Measurements from ENCODE around the gene KLHL33.

The KLHL33 gene

DNA sequence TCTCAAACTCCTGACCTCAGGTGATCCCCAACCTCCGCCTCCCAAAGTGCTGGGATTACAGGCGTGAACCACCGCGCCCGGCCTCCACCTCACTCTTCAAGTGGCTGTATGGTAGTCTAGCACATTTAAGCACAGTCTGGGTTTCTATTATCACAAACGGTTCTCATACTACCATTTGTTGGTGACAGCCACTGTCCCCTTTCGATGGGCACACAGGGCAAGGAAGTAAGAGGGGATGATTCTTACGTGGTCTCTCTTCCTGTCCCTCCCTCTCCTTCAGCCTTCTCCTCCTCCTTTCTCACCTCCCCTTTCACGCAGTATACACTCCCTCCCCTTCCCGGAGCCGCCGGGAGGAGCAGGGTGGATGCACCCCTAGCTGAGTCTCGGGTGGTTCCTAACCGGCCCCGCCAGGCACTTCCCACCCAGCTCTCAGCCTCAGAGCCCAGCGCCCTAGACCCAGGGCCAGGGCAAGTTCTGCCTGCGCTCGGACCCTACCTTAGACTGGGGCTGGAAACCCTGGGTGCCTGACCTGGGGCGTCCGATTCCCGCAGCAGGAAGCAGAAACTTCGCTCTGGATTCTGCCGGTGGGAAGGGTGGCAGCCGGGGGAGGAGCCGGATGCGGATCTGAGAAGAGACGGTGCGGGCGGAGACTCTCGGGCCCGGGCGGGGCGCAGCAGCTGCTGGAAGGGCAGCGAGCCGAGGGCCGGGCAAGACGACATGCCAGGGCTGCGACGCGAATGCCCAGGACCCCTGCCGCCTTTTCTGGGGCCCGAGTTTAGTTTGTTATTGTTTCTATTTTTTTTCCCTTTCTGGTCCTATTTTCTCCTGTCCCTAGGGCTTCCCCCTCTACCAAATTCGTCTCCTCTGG, 22.9 kb downstream of the KLHL33 start, which contains the start of gene TEP1:
TSS of gene TEP1 (minus strand) at position 626 of the 868 bp plus-strand sequence. CDS start 5,062 bp downstream, outside the sequence.
- peak; percentile 68 to 89 for DNase-seq

DNA sequence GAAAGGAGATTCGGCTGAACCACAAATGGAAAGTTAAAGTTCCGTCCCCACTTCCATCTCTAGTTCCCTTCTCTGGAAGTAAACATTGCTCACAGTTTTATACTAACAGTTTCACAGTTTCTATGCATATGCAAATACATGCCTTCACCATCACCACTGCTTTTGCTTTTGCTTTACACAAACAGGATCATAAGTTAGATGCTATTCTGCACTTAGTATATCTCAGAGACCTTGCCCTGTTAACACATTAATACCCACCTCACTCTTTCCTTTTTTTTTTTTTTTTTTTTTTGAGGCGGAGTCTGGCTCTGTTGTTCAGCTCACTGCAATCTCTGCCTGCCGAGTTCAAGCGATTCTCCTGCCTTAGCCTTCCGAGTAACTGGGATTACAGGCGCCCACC, 23.6 kb downstream of the KLHL33 start:
- DNase-seq = no peak

DNA sequence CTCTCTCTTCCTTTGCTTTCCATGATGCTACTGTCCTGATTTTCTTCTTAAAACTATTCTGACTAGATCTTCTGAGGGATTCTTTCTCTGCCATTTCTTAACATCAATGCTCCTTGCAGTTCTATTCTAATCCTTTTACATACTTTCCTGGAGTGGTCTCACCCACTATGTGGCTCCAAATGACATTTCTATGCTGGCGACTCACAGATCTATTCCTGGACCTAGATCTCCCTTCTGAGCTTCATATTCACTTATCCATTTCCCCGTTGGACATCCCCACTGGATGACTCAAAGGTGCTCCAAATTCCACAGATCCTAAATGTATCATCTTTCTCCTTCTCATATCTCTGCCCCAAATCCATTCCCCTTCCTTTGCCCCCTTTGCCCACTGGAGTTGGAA, 26.7 kb downstream of the KLHL33 start:
- DNase-seq = no peak

DNA sequence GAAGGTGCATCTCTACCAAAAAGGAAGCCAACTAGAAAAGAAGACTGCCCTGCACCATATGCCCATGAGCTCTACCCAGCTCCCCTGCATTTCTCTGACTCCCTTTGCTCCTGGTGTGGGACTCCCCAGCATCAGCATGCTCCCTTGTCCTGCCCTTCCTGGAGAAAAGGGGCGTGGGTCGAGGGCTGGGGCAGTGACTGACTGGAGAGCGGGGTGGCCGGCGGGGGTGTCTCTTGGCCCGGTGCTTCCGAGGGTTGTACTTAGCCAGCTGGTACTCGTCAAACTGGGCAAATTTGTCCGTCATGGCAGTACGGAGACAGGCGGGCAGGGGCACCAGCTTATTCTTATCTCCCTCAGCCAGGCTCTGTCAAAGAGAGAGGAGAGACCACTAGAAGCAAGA, 32.4 kb downstream of the KLHL33 start:
- no peak for DNase-seq

DNA sequence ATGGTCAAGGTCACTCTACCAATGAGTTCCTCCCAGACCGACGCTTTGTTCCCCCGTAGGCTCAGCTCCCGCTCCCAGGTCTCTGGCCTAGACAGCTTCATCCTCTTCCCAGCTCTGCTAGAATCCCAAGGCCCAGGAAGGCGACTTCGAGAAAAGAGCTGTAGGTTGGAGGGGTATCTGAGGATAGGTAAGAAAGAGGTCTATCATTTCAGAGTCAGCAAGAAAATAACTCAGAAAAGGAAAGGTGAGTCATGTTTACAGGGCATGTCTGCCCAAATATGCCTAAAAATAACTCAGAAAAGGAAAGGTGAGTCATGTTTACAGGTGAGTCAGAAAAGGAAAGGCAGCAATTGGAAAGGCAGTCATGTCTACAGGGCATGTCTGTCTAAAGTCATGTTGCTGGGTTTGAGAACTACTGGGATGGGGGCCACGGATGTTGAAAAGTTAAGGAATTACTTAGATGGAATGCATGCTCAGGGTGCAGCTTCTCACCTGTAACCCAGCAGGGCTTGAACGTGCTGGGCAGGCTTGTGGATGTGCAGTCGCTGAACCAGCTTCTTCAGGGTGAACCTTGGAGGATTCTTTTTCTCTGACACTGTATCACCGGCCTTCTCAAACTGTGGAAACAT, 34.9 kb downstream of the KLHL33 start:
- peak in 1 of 2 experiments; percentile 33 for DNase-seq

DNA sequence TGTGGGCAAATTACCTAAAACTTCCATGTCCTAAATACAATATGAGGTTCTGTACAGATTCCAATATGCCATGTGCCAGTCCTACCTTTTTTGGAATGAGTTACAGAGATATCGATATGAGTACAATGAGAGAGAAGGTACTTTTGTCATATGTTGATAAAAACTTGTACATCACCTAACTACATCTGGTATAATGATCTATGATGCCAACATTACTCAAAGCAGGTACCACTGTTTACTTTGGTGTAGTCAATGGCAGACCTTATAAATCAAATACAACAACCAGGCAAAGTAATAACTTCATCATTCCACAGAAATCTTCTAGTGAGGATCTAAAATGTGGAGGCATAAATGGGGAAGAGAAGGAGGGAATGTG, 35.4 kb downstream of the KLHL33 start:
- no peak for DNase-seq

DNA sequence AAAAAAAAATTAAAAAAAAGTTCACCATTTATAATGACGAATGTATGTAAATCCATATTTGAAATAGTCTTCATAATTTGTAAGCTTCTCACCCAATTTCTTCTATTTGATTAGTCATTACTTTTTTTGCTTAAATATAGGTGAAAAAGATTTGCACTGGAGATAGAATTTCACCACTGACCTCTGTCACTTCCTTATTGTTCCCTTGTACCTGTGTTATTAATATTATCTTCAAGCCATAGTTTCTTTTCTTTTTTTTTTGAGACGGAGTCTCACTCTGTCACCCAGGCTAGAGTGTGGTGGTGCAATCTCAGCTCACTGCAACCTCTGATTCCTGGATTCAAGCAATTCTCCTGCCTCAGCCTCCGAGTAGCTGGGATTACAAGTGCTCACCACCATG, 38.5 kb downstream of the KLHL33 start:
- no peak for DNase-seq

DNA sequence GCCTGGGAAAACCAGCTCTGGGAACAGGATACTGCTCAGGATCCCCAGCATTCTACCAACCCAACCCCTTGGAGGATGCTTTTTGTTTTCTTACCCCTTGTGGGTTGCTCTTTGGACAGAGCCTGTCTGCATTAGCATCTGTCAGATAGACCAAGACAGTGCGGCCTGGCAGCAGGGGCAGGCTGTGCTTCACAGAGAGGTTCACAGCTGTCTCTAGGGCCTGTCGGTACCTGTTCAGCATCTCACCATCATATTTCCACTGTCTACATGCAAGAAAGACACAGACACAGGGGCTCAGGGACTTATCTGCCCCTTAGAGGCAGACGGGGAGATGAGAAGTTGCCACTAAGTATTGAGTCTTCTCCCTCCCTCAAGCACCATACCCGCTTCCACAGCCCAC, 44.5 kb downstream of the KLHL33 start:
- DNase-seq = no peak

DNA sequence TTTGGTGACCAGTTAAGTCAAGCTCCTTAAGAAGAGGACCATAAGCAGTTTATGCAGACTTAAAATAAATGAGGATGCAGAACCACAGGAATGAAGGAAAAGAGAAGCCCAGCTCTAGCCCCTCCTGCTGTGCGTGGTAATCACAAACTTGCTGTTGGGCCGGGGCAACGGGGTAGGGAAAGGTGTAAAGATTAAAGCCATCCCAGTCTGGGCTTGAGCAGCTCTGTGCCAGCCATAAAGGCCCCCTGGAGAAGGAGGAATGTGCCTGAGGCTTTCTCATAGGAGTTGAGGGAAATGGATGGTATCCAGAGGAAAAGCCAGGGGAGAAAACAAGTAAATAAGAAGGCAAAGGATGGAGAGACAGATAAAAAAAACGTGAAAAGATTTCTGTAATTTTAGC, 47.8 kb downstream of the KLHL33 start:
- no peak for DNase-seq

DNA sequence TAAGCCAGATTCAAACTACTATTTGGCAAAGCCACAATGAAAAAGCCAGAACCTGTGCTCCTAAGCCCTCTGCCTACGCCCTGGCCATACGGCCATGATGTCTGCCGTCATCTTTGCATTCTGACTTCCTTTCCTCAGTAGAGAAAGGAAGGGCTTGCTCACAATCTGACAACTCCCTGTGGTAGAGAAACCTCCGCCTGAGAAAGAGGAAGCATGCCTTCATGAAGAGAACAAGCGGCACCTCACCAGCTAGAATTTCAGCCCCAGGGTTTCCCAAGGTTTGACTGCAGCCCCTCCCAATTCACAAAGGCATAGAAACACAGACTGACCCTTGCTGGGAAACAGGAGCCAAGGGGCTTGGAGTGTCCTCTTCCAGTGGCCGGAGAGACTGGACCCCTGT, 48.4 kb downstream of the KLHL33 start:
- DNase-seq = no peak

DNA sequence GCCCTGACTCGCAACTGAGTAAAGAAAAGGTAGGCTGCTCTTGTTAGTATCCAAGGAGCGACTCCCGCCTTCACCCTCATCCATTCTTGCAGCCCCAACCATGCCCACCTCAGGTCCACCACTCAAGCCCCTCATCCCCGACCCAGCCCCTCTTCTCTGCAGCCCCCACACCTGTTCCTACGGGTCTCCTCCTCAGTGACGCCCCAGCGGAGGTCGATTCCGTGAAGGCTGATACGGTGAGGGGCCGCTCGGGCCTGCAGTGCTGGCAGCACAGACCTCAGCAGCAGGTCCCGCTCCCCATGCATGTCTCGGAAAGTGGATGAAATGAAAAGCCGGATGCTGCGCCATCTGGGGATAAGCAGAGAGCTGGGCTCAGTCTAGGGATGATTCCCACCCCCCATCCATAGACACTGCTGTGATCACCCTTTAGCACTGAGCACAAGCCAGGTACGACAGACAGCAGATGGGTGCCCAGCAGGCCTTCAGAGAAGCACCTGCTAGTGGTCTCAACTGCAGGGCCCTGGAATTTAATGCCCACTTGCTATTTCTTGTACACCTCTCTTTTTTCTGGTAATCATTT, 49.6 kb downstream of the KLHL33 start:
- DNase-seq = no peak

DNA sequence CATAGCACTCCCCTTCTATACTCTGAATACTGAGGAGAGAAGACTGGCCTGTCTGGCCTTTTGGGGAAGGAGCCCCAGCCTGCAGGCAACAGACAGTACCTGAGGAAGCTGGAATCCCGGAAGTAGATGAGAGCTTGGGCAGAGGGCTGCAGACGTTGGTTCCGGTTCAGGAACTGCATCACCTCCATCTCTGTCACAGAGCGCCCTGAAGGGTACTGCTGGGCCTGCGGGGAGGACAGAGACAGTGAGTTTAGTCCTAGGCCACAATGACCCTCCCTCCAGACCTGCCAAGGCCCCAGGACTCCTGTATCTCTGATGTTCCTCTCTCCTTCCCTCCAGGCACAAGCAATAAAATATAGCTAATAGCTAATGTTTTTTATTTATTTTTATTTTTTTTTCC, 51.1 kb downstream of the KLHL33 start:
- no peak for DNase-seq

DNA sequence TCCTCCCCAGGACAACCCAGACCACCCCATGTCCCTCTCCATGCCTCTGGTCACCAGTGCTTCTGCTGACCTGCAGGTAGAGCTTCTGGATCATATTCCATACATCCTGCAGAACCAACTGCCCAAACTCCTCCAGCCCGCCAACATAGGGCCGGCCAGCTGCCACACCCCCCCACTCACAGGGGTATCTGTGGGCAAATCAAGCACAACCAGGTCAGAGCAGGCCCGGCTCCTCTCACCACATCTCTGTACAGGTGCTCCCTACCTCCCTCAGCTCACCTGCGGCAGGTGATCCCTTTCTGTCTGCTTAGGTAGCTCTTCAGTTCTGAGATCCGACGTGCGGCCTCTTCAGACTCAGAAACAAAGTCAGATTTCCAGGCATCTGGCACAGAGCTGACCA, 51.6 kb downstream of the KLHL33 start:
- DNase-seq = no peak

DNA sequence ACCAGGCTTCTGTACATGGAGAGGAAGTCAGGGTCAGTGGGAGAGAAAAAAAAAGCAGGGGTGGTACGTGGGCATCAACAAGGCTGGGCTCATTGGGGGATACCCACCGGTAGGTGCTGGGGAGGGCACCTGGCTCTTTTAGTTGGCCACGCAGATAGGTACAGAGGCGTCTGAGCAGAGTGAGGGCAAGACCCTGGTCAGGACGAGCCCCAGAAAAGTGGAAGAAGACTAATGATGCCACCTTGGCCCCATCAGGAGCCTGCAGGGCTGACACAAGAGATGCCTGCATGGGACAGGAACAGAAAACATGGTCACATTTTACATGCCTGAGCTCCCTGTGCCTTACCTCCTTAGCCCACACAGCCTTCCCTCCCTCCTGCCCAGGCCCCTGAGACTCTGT, 52.3 kb downstream of the KLHL33 start:
- DNase-seq = no peak

DNA sequence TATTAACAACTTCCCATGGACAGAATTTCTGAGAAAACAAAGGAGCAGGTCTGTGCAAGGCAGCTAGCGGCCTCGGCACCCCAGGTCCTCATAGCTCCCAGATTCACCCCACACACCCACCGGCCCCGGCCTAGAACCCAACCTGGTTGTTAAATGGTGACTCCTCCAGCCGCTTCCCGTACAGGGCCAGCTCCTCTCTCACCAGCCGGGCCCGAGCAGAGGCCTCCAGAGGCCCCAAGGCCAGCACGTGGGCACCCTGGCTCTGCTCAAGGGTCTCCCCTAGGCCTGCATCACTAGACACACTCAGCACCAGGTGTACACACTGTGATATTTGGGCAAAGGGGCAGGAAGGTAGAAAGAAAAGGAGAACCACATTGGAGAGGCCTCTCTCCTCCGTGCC, 52.9 kb downstream of the KLHL33 start:
- no peak for DNase-seq

DNA sequence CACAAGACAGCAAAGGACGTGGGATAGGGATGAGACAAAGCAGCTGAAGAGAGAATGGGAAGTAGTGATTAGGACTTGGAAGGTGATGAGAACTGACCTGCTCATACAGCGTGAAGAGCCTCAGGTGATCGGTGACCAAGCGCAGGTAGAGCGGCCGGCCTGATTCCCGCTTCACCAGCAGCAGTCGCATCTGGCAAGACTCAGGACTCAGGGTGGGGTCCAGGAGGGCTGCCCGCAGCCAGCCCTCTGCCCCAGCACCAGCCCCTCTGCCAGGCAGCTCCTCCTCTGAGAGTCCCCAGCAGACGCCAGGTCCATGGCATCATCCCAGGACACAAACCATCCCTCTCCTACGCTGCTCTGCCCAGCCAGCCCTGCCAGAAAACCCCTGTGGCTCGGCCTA, 53.4 kb downstream of the KLHL33 start:
- no peak for DNase-seq

DNA sequence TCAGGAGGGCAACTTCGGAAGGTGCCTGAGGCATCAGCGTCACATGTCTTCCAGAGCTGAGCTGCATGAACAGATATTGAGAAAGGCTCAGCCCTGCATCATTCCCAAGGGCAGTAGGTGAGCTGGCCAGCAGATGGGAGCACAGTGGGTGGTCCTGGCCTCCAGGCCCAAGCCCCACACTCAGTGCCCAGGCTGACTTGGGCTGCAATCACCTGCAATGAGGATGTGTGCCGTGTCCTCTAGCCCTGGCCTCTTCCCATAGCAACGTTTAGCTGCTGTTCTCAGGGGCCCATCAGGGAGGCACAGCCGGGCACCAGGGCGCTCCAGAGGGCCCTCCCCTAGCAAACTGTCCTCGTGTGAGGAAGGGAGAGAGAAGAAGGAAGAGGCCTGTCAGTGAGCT, 54.6 kb downstream of the KLHL33 start:
- no peak for DNase-seq

DNA sequence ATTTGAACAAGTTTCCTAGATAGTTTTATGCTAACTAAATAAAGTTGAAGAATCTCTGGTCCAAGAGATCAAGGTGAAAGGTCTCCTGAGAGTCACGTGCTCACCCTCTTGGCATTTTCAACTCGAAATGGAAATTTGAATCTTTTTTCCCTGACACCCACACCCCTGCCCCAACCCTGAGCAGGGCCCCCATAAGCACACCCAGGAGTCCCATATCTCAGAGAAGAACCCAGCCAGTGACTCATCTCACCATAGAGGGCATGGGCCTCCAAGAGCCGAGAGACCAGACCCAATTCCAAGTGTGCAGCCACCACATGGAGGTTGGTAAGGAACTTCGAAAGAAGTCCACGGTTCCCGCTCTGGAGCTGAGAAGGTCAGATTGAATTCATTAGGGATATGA, 55.3 kb downstream of the KLHL33 start:
- no peak for DNase-seq

DNA sequence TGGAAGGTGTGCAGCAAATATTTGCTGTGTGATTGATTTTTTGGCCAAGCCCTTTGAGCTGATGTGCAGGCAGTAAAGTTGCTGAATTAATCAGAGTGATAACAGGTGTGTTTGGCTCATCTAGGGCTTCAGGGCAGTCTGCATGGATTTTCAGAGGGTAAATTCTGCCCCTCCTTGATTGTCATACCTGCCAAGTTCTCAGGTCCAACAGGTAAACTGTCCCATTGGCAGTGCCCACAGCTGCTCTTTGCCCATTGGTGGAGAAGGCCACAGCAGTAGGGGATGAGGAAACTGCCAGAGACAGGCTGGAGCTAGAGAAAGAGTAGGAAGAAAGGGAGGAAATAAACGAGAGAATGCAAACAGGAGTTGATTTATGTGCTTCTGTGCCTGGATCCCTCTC, 56.2 kb downstream of the KLHL33 start:
- DNase-seq = no peak

DNA sequence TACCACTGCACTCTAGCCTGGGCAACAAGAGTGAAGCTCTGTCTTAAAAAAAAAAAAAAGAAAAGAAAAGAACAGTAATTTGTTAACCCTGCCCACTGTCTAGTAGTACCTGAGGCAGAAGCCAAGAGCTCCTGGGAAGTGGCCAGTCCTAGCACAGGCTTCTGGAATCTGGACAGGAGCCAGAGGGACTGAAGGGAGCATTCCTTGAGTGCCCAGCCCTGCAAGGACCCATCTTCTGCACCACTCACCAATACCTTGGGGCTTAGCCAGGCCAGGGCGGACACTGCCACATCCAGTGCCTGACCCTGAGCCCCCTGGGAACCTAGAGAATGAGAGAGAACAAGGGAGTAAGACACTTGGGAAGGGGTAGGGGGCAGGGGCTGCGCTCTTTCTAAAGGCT, 58.8 kb downstream of the KLHL33 start:
- no peak for DNase-seq

DNA sequence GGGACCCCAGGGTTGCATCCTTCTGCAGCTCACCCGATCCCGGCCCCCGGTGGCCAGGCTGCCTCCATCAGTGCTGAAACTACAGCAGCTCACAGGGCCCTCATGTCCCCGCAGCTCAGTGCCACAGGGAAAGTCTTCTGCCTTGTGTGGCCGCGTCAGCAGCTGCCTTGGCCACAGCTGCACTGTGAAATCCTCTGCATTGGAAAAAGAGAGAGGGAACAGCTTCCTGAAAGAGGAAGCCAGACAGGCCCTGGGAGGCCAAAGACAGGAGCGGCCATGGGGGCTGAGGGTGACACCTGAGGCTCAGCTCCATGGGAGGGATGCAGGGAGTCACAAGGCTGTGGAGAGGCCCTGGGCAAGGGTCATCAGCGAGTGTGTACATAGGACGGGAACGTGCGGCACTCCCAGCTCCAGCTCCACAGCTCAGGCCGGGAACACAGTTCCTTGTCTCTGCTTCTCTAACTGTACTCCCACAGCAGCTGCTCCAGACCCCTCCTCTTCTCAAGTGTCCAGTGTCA, 59.8 kb downstream of the KLHL33 start:
- no peak for DNase-seq

Data from SW 1271 (cell line).